Stimulated activated CD8-positive, alpha-beta memory T cell treated with anti-CD3 and anti-CD28 coated beads, Interleukin-4, amount 100 ng/mL, for 48 hours (primary cell): Measurements from ENCODE around the gene LRRC47.
A peak's percentile ranks its signal among the peaks of the same experiment; 100 is the strongest.

Experiments
- DNase-seq: peaks from one replicate; pipeline ENCODE4 v3.0.0-alpha.2; 2020

LRRC47 gene

DNA sequence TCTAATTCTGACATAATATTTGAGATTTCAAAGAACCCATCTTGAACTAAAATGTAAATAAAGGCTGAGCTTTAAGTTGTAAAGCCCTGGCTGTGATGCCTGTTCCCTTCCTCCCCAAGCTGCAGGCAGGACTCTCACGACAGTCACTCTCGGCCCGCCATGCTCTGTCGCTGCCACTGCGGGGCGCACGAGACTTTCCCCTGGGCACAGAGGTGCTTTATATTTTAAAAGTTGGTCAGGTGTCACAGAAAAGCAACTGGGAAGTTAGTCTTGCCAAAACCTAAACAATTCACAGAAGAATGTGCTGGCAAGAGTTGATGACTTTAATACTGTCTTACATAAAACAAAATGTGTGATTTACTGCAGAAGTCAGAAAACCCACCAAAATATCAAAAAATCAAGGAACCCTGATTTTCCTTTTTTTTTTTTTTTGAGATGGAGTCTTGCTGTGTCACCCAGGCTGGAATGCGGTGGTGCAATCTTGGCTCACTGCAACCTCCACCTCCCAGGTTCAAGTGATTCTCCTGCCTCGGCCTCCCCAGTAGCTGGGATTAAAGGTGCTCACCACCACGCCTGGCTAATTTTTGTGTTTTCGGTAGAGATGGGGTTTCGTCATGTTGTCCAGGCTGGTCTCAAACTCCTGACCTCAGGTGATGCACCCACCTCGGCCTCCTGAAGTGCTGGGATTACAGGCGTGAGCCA lies 10.7 kb downstream of the LRRC47 start:
- peak; percentile 50 for DNase-seq

DNA sequence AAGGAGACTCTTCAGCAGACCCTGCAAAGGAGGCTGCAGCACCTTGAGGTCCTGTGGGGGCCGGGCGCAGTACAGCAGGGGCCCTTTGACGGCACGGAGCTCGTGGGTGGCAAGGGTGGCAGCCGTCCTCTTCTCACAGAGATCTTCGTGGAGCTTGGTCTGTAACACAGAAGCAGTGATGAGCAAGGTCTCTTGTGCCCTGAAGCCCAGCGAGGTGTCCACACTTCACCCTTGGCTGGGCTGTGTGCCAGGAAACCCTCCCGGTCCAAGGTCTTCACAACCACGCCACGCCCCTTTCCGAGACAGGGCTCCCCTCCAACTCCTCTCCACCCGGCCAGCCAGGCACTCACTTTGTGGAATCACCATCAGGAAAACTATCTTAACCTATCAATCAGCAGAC lies 11.3 kb downstream of the LRRC47 start:
- DNase-seq, result no peak

DNA sequence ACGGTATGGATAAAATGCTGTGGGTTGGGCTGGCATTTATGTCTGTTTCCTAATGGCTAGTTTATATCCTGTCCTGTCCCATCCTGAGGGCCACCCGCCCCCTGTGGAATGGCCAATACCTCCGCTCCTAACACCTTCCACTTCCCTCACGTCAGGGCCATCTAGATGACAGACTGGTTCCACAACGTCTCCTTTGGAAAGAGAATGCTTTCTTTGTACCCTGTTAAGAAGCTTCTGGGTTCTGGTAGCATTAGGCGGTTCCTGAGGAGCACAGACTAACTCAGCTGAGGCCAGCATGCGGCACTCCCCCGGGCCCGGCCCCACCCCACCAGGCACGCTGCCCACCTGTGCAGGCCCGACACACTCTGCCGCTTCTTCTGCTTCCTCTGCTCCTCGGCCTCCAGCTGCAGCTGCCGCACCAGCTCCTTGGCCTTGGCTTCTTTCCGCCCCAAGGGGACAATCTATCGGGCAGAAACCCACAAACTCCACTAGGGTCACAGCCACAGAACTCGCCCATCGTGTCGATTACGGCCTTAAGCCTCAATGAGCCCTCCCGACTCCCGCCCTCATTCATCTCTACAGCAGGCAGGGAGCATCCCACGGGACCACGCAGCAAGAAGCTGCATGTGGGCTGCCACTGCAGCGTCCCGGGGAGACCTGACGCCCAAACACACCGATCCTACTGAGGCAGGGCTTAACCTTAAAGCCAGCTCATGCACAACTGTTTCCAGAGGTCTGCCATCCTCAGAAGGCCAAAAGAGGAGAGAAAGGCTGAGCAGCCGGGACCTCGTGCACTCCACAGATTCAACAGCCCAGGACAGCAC lies 12.4 kb downstream of the LRRC47 start:
- DNase-seq, result no peak

DNA sequence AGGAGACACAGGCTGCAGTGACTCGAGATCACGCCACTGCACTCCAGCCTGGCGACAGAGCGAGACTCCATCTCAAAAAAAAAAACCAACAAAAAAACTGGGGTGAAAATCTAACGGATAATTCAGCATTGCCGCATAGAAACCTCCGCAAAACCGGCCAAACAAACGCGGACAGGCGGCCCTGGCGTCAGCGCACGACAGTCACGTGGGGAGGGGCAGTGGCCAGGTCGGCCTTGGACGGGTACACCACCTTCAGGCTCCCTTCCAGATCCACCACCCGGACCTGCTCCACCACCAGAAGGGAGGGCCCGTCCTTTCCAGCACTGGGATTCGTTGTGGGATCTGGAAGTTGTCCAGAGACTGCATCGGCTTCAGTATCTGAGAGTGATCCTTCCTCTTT lies 15.4 kb downstream of the LRRC47 start:
- no peak for DNase-seq

DNA sequence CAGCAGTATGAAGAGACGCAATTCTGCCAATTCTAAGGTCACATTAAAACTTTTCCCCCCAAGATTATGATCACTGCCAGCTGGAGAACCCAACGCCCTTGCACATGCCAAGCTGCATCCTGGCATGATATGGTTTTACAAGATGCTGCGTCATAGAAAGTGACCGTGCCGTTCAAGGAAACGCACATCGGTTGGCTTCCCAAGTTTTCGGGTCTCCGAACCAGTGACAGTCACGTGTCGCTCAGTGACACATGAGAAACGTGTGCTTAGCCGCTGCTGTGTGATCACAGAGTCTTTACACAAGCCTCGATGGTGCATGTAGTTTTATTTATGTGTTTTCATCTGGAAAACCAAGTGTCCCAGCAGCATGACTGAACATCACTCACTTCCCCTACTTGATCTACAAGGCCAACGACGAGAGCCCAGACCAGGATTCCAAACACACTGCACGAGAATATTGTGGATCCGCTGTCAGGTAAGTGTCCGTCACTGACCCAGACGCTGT lies 16.3 kb downstream of the LRRC47 start:
- DNase-seq, result no peak

DNA sequence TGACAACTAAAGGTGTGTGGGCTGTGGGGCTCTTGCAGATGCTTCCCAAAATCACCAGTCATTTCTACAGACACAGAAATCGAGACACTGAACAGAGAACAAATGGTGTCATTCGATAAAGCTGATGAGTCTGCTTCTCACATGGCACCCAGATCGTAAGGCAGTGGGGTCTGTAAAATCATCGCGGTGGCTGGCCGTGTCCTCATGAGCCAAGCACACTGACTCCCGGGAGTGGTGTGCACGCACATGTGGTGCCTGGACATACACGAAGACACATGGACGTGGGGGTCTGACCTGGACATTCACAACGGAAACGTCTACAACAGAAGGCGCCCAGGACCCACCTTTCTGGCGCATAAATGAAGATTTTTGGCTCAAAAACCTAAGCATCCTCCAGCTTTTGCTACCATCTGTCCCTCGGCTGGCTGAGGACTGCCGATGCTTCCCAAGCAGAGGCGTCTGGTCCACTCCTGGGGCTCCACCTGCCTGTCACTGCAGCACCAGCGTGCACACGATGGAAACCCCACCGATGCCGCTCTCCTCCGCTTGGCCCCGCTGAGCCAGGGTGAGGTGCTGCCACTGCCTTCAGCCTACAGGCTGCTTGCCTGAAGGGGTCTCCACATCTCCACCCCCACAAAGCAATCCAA lies 16.9 kb downstream of the LRRC47 start:
- no peak for DNase-seq

DNA sequence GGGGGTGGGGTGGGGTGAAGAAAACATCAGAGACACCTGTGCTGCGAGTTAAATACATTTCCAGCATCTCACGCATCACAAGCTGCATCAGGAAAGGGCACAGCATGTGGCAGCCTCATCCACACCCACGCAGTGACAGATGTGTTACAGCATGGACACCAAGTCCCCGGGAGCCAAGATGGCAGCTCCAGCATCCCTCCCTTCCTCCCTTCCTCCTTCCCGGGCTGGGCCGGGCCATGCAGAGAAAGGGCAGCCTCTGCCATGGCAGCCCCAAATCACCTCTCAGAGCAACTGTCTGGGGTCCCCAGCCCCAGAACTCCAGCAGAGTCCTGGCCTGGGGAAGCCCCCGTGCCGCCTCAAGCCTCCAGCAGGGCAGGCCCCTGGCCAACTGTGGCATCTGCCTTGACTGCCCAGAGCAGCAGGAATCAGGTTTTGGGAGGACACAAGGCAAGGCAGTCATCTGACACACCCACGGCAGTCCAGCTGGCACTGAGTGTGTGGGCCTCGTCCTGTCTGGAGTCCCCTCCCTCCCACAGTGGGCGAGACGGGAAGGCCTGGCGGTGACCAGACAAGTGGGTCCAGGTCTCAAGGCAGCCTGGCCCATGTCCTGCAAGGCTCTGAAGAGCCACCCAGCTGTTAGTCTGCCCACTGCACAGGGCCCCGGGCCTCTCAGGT lies 17.6 kb downstream of the LRRC47 start:
- DNase-seq, result no peak

DNA sequence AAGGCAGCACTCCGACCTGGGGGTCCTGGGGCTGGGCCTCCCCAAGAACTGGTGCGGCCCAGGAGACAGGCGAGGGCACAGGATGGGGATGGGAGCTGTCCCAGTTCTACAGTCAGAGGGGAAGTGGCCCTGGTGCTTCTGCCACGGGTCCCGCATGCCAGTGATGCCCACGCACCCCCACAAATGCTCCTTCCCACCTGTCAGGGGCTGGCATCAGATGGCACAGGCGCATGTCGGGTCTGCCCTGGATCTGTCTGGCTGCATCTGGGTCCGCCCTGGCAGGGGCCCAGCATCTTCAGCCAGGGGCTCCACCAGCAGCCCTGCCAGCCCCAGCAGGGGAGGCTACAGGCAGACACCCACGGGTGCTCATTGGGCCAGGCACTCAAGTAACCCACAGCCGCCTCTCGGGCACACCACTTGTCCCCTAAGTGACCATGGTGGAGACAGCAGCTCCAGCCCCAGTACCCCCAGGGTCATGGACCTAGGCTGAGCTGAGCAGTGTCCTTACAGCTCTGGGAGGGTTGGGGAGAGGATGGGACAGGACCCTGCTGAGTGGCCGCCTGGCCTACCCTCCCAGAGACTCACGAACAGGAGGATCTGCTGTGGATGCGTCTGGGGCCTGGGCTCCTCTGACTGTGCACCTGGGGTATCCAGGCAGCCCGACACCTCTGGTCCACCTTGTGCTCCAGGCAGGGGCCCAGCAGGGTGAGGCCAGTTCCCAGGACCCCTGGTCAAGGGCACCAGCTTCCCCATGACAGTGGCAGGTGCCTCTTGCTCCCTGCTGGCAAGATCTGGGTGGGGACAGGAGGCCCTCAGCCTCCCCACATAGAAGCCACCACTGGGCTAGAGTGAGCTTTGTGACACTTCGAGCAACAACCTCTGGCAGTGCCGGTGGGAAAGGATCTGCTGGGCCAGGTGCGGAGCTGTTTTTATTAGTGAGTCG lies 18.4 kb downstream of the LRRC47 start:
- DNase-seq, result no peak

DNA sequence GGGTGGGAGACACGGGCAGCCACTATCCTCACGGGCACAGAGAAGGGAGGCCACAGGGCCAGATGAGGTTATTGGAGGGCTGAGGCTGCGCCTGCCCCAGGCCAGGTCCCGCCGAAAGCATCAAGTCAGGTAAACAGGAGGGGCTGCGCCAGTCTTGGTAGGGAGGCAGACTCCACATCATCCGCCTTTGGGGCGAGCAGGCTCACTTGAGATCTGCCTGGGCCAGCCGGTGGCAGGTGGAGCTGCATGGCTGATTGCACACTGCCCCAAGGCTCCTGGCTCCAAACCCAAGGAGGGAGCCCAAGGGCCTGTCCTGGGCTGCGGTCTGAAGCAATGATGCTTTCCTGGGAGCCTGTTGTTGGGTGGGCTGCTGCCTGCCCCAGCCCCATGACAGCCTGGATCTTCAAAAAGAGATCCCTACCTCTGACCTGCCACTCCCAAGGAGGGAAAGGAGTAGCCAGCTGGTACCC lies 19.2 kb downstream of the LRRC47 start:
- no peak for DNase-seq

DNA sequence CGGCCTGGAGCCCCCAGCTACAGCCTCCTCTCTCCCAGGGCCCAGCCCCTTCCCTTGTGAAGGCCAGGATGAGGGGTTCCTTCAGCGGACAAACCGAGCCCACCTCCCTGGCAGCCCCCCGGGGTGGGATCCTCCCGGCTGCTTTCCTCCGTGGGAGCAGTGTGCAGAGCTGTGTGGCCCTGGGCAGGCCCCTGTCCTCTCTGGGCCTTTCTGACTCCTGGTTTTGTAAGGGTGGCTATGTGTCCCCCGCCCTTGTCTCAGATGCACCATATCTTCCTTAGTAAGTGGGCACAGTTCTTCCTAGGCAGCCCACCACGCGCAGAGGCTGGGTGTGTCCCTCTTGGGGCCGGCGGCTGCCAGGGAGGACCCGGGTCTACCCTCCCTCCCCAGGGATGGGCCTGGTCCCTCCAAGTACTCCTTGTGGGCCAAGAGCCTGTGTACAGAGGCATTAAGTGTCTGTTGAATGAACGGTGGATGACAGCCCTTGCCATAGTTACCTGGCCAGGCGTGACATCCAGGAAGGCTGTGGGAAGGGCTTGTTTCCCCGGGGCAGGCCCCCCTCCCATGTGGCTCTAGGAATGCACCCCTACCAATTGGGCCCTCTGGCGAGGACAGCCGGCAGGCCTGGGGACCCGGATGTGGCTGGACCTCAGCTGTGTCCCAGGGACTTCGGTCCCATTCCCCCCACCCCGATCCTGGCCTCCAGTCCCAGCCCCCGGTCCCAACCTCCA lies 19.9 kb downstream of the LRRC47 start:
- DNase-seq, result no peak

DNA sequence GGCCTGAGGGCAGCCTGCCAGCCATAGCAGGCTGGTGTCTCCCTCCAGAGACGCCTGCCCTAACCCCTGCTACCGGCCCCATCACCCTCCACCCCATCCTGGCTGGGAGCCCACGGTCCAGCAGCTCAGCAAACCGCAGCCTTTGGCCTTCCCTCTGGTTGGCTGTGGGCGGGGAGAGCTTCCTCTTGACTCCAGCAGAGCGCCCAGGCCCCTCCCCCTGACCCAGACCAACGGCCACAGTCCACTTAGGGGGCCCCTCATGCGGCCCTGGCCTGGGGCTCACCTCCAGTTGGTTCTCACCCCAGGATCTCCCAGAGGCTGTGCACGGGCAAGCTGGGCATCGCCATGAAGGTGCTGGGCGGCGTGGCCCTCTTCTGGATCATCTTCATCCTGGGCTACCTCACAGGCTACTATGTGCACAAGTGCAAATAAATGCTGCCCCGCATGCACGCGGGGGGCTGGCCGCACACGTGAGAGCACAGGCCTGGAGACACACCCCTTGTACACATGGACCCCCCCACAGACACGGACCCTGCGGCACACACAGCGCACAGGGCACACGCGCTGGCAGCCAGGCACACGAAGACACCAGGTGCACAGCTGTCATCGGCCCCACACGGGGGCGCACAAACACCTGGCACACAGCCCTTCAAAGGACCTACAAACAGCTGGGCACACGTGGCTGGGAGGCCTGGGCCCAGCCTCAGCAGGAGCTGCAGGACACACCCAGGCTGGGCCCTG lies 20.6 kb downstream of the LRRC47 start:
- peak; percentile 65 for DNase-seq

DNA sequence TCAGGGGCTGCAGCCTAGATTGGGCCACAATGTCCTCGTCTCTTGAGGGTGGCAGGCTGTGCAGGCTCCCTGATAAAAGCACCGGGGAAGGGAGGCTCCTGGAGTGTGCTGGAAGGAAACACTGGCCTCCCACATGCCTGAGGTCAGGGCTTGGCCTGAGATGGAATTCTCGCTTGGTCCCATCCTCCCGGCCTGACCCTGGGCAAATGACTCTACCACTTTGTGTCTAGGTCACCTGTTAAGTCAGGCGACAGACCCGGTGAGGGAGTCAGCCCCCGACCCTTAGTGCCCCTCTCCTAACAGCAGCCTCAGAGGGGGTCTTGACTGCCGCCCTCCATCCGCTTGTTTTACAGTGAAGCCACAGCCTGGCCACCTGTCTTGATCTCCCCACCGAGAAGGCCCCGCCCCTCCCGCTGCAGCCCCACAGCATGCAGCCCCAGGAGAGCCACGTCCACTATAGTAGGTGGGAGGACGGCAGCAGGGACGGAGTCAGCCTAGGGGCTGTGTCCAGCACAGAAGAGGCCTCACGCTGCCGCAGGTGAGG lies 21.3 kb downstream of the LRRC47 start:
- DNase-seq, result no peak

DNA sequence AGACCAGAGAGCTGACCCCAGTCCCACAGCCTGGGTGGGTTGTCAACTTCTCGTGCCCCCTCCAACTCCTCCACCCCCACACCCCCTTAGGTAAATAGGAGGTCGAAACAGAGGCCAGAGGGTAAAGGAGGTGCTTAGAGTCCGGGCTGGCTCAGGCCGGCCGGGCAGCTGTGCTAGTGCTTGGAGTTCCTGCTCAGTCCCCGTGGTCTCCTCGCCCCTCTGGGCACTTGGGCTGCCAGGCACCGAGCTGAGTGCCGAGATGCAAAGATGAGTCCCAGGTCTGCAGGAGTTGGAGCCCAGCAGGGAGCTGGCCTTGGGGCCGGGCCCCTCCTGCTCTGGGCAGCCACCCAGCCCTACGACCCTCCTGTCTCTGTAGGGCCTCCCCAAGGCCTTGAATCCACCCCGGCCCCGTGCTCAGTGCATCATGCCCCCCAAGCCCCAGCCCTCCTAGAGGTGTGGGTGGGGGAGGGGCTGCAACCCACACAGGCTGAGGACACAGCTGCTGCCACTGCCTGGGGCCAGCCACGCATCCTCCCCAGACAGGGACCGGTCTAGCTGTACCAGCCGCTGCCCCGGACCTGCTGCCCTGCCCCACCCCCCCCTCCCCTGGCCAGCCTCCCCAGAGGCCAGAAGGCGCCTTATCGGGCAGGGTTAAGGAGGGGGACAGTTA lies 21.9 kb downstream of the LRRC47 start:
- no peak for DNase-seq

DNA sequence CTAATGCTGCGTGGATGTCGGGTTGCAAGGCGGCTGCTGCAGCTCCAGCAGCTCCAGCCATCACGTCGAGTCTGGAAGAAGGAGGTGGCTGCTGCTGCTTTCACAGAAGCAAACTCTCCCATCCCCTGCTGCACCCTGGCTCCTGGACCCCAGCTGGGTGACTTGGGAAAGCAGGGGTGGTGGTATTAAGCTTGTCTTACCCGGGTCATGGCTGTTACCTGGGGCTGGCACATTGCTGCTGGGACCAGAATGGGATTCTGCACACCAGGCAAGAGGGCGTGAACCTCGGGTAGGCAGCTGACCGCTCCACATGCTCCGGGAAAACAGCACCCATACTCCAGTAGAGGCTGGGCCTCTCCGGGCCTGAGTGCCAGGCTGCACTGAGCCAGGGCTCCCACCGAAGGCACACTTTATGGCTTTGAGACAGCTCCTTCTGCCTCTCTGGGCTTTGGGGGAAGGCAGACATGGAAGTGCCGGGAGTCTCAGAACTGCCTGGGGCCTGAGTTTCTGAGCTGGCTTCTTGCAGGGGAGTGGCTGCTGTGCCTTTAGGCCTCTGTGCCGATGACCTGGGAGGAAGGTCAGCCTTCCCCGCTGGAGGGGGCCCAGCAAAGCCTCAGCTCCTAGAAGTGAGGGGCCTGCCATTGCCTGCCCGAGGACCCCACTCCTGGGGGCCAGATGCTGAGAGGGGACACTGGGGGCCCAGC lies 22.6 kb downstream of the LRRC47 start:
- no peak for DNase-seq

DNA sequence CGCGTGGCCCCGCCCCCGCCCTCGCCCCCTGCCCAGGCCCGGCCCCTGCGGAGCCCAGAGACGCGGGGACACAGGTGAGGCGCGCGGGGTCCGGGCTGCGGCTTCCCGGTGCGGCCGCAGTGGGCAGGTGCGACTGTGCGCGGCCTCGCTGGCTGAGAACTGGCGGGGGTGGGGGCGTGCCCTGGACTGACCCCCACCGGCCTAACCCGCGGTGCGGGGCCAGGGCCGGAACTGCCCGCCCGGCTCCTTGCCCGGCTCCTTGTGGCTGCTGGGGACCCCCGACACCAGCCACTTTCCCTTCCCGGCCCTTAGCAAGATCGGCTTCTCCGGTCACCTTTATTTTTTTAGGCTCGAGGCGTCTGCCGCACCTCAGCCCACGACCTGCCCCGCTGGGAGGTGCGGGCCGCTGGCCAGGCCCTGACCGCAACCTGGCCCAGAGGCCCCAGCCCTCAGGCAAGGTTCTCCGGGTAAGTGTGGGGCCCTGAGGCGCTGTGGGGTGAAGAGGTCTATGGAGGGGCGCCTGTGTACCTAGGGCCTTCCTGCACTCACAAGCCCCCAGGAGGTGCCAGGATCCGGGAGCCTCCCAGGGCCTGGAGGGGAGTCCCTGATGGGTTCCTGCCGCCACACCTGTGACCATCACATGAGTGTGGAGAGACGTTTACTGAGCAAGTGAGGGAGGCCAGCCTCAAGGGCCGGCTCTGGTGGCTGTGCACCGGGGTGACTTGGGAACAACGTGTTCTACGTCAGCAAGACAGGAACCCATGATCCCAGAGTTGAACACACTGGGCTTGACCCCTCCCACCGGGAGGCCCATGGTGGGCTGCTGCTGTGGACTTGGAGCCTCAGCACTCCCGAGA lies 23.4 kb downstream of the LRRC47 start, which contains the start of gene SMIM1:
SMIM1 (plus strand) TSS at position 35 of the 857 bp plus-strand sequence. CDS start 2,625 bp downstream, outside the sequence.
- DNase-seq, result no peak

DNA sequence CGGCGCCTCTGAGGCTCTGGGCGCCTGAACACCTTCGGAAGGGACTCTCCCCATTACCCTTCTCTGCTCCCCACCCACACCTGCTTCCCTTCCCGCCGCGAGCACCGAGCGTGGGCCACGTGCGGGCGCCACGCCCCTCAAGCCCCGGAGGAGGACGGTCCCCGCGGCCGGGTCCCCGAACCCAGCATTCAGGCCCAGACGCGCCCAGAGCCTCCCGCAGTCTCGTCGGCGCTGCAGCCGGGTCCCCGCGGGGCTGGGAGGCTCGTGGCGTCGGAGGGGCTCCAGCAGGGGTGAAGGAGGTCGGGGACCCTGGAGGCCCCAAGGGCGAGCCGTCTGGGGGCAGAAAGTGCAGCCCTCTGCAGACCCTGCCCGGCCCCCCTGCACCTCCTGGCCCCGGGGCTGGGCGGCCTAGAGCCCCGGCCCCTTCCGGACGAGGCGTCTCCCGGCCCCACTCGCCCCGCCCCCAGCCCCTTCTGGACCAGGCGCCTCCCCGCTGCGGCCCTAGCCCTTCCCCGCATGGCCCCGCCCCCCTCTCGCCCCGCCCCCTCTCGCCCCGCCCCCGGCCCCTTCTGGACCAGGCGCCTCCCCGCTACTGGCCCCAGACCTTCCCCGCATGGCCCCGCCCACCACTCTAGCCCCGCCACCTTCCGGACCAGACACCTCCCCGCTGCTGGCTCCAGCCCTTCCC lies 24.1 kb downstream of the LRRC47 start:
- DNase-seq, result peak; percentile 92
